SU-DHL-6 (cell line): ENCODE results near the gene PKDCC.

Experiments
- H2AFZ ChIP-seq: fragments of 200-600 bp; sonication (generic); 2 replicates; pipeline ENCODE4 v1.6.1; 2014; ENCODE audit warnings: low read depth, mild to moderate bottlenecking, moderate library complexity, mixed read lengths, antibody characterized with exemption, low read length; ENCODE audit not compliant: severe bottlenecking
- H3F3A ChIP-seq: fragments of 200-600 bp; shearing (Covaris generic); 2 replicates; pipeline ENCODE4 v1.6.0; 2016; ENCODE audit warnings: antibody characterized with exemption, mild to moderate bottlenecking; ENCODE audit not compliant: insufficient read depth
- H3K27ac ChIP-seq: fragments of 200-600 bp; sonication (generic); 2 replicates; pipeline ENCODE4 v1.5.1; 2016; ENCODE audit warnings: low read depth, mild to moderate bottlenecking, low read length, moderate library complexity, mixed read lengths
- H3K27me3 ChIP-seq: fragments of 200-600 bp; sonication (generic), shearing (Covaris generic); 2 replicates; pipeline ENCODE4 v1.6.0; 2014; ENCODE audit warnings: mild to moderate bottlenecking, low read length
- H3K36me3 ChIP-seq: fragments of 200-600 bp; sonication (generic); 2 replicates; pipeline ENCODE4 v1.6.1; 2014; ENCODE audit warnings: mild to moderate bottlenecking, low read length, mixed read lengths
- H3K4me2 ChIP-seq: fragments of 300-600, 200-600 bp; shearing (Covaris generic), sonication (generic); 2 replicates; pipeline ENCODE4 v1.6.0; 2014; ENCODE audit warnings: low read length, low read depth, mild to moderate bottlenecking; ENCODE audit not compliant: poor library complexity, severe bottlenecking
- H3K4me3 ChIP-seq: fragments of 200-600 bp; sonication (generic); 2 replicates; pipeline ENCODE4 v1.5.1; 2014; ENCODE audit warnings: antibody characterized with exemption, low read length, mild to moderate bottlenecking, mixed read lengths; ENCODE audit not compliant: insufficient read depth, poor library complexity, severe bottlenecking
- H3K79me2 ChIP-seq: fragments of 200-600 bp; sonication (generic); 2 replicates; pipeline ENCODE4 v1.6.1; 2014; ENCODE audit warnings: mild to moderate bottlenecking, low read length, moderate library complexity; ENCODE audit not compliant: insufficient read depth
- H3K9ac ChIP-seq: fragments of 200-600 bp; sonication (generic); 2 replicates; pipeline ENCODE4 v1.7.0; 2014; ENCODE audit warnings: mild to moderate bottlenecking, low read length
- H3K9me2 ChIP-seq: fragments of 200-600 bp; sonication (generic); replicated peaks from 2 replicates; pipeline ENCODE4 v1.6.1; 2014; ENCODE audit warnings: low read length; ENCODE audit not compliant: insufficient read depth
- H3K9me3 ChIP-seq: fragments of 200-600 bp; sonication (generic); 2 replicates; pipeline ENCODE4 v1.6.1; 2014; ENCODE audit warnings: low read length, mixed read lengths; ENCODE audit not compliant: insufficient read depth
- H4K20me1 ChIP-seq: fragments of 200-600 bp; sonication (generic); 2 replicates; pipeline ENCODE4 v1.6.1; 2014; ENCODE audit warnings: low read depth, mild to moderate bottlenecking, antibody characterized with exemption, low read length, moderate library complexity, mixed read lengths
- CTCF ChIP-seq: fragments of 200-600 bp; sonication (generic); IDR thresholded peaks from one replicate; pipeline ENCODE4 v1.5.1; 2017; ENCODE audit warnings: antibody characterized with exemption, mild to moderate bottlenecking, low read length, moderate library complexity; ENCODE audit not compliant: insufficient read depth, poor library complexity, severe bottlenecking
- EZH2phosphoT487 ChIP-seq: fragments of 200-600 bp; sonication (generic), shearing (Covaris generic); conservative IDR thresholded peaks from 2 replicates; pipeline ENCODE4 v1.6.1; 2018; ENCODE audit warnings: mild to moderate bottlenecking, antibody characterized with exemption, low read length, moderate library complexity, mixed read lengths

The PKDCC gene

GRCh38 chr2:42025151-42025582, 22.7 kb upstream of the PKDCC start:
- H3K27ac ChIP-seq: no peak overlapping the region
- H3K9me2 ChIP-seq: no peaks in the 10 kb centered on the region
- TF ChIP-seq EZH2phosphoT487 (no peak), CTCF (no peak)
- H3K79me2 ChIP-seq: no peaks in the 10 kb centered on the region
- H4K20me1 ChIP-seq: no peaks in the 10 kb centered on the region
- H3K27me3 ChIP-seq: 0 out of 2 replicates have a peak, but pooled peaks cover 2% of the 10 kb centered on the region
- H2AFZ ChIP-seq: no peak overlapping the region
- H3F3A ChIP-seq: no peaks in the 10 kb centered on the region
- H3K4me3 ChIP-seq: no peak overlapping the region
- no peak overlapping the region for H3K4me2 ChIP-seq
- H3K36me3 ChIP-seq: no peaks in the 10 kb centered on the region
- H3K9ac ChIP-seq: no peak overlapping the region
- H3K9me3 ChIP-seq: no peaks in the 10 kb centered on the region

GRCh38 chr2:42026272-42026671, 21.5 kb upstream of the PKDCC start:
- no peaks in the 10 kb centered on the region for H4K20me1 ChIP-seq
- H3K9me3 ChIP-seq: no peaks in the 10 kb centered on the region
- no peaks in the 10 kb centered on the region for H3K36me3 ChIP-seq
- H3K9me2 ChIP-seq: no peaks in the 10 kb centered on the region
- H3K79me2 ChIP-seq: no peaks in the 10 kb centered on the region
- no peak overlapping the region for H3K4me3 ChIP-seq
- no peak overlapping the region for H3K4me2 ChIP-seq
- H3F3A ChIP-seq: no peaks in the 10 kb centered on the region
- no peak overlapping the region for H3K9ac ChIP-seq
- TF ChIP-seq CTCF: no peak
- no peak for TF ChIP-seq EZH2phosphoT487
- H3K27me3 ChIP-seq: 0 out of 2 replicates have a peak, but pooled peaks cover 2% of the 10 kb centered on the region
- H3K27ac ChIP-seq: no peak overlapping the region
- H2AFZ ChIP-seq: no peak overlapping the region

- Histone ChIP-seq H3K9me3 (no peaks in the 10 kb centered on the region), H3F3A (no peaks in the 10 kb centered on the region), H2AFZ (no peak overlapping the region), H3K27me3 (0 out of 2 replicates have a peak, but pooled peaks cover 2% of the 10 kb centered on the region), H3K27ac (no peak overlapping the region), H4K20me1 (no peaks in the 10 kb centered on the region), H3K9ac (no peak overlapping the region), H3K4me3 (no peak overlapping the region), H3K4me2 (no peak overlapping the region), H3K36me3 (no peaks in the 10 kb centered on the region), H3K79me2 (no peaks in the 10 kb centered on the region), H3K9me2 (no peaks in the 10 kb centered on the region)
- TF ChIP-seq CTCF: no peak
- no peak for TF ChIP-seq EZH2phosphoT487
These were observed 19.2 kb upstream of the PKDCC start for GRCh38 chr2:42028571-42029148.
